Cardiac muscle cell (in vitro differentiated cells and primary cell): ENCODE results near the gene GABPA. TPM values are rescaled to one million over a fixed set of nuclear protein-coding genes. Genes with fewer than 3 reads are reported as not detected.

Experiments used
- DNase-seq, 2 donors: peaks; one replicate each; pipeline versions ENCODE4 v3.0.0 to v3.0.0-alpha.2; 2010 to 2017; ENCODE audit warnings: low read depth in 1 of 2, low spot score in 1 of 2
- H3K27ac ChIP-seq: fragments of 200-600 bp; sonication (generic); 2 replicates; pipeline ENCODE4 v1.5.1; 2016
- H3K27me3 ChIP-seq: fragments of 200-600 bp; sonication (generic); 2 replicates; pipeline ENCODE4 v1.6.0; 2016; ENCODE audit warnings: control low read depth
- H3K36me3 ChIP-seq: fragments of 200-600 bp; sonication (generic); 2 replicates; pipeline ENCODE4 v1.5.1; 2016; ENCODE audit warnings: control low read depth
- H3K4me1 ChIP-seq: fragments of 200-600 bp; sonication (generic); 2 replicates; pipeline ENCODE4 v1.8.1; 2017; ENCODE audit warnings: low read depth, mild to moderate bottlenecking, mixed run types
- H3K4me3 ChIP-seq: fragments of 200-600 bp; sonication (generic); 2 replicates; pipeline ENCODE4 v1.5.1; 2016; ENCODE audit warnings: mild to moderate bottlenecking
- H3K9me3 ChIP-seq: fragments of 200-600 bp; sonication (generic); 2 replicates; pipeline ENCODE4 v1.5.1; 2017; ENCODE audit warnings: low read depth, mild to moderate bottlenecking, control low read depth
- CTCF ChIP-seq: IDR thresholded peaks from 2 replicates; pipeline ENCODE4 v1.5.1; 2012; ENCODE audit warnings: low read depth, mild to moderate bottlenecking, low read length
- polyA plus RNA-seq: library from polyadenylated mRNA; unstranded; fragments of >200 nt; fragmentation: Nextera tagmentation; extraction: Ambion mirVana; gene quantifications from 2 replicates; pipeline ENCODE4 v1.2.1, GENCODE V29; 2016
- total RNA-seq: library from RNA; depleted of rRNA; stranded (reverse); fragments of >200 nt; gene quantifications from 2 replicates; pipeline ENCODE4 v1.2.3, GENCODE V29; 2016

Gene GABPA
- total and polyA plus RNA-seq, 2 experiments from 2014 or later = 18.5 to 20.4 TPM

GRCh38 chr21:25788677-25789076 is 53.9 kb downstream of the GABPA start:
- Histone ChIP-seq H3K9me3 (no peaks in the 10 kb centered on the region), H3K4me1 (no peaks in the 10 kb centered on the region), H3K27ac (no peak overlapping the region), H3K36me3 (no peaks in the 10 kb centered on the region), H3K27me3 (no peaks in the 10 kb centered on the region), H3K4me3 (no peak overlapping the region)
- no peak for TF ChIP-seq CTCF
- peak in 1 of 2 donors; percentile 6 for DNase-seq

GRCh38 chr21:25790122-25790877 is 55.5 kb downstream of the GABPA start:
- H3K27me3 ChIP-seq = no peaks in the 10 kb centered on the region
- H3K36me3 ChIP-seq = no peaks in the 10 kb centered on the region
- H3K4me1 ChIP-seq = no peaks in the 10 kb centered on the region
- no peak overlapping the region for H3K4me3 ChIP-seq
- no peak overlapping the region for H3K27ac ChIP-seq
- peak; percentile 44 for TF ChIP-seq CTCF
- DNase-seq = peak; percentile 17 to 65
- H3K9me3 ChIP-seq = no peaks in the 10 kb centered on the region

- no peaks in the 10 kb centered on the region for H3K36me3 ChIP-seq
- H3K9me3 ChIP-seq = no peaks in the 10 kb centered on the region
- DNase-seq = peak in 1 of 2 donors; percentile 1
- no peak overlapping the region for H3K4me3 ChIP-seq
- H3K4me1 ChIP-seq = no peaks in the 10 kb centered on the region
- TF ChIP-seq CTCF = no peak
- no peak overlapping the region for H3K27ac ChIP-seq
- no peaks in the 10 kb centered on the region for H3K27me3 ChIP-seq
These were observed 56.1 kb downstream of the GABPA start for GRCh38 chr21:25790878-25791204.

- Histone ChIP-seq H3K27ac (no peak overlapping the region), H3K4me1 (no peaks in the 10 kb centered on the region), H3K36me3 (no peaks in the 10 kb centered on the region), H3K27me3 (no peaks in the 10 kb centered on the region), H3K9me3 (no peaks in the 10 kb centered on the region), H3K4me3 (no peak overlapping the region)
- DNase-seq = no peak
- TF ChIP-seq CTCF = no peak
These were observed 56.5 kb downstream of the GABPA start for GRCh38 chr21:25791319-25791718.

- DNase-seq = peak; percentile 91 to 93
- no peaks in the 10 kb centered on the region for H3K4me1 ChIP-seq
- no peaks in the 10 kb centered on the region for H3K9me3 ChIP-seq
- H3K27me3 ChIP-seq = no peaks in the 10 kb centered on the region
- no peak overlapping the region for H3K4me3 ChIP-seq
- peak; percentile 100 for TF ChIP-seq CTCF
- H3K36me3 ChIP-seq = no peaks in the 10 kb centered on the region
- no peak overlapping the region for H3K27ac ChIP-seq
These were observed 66.6 kb downstream of the GABPA start for GRCh38 chr21:25801217-25802014.
